Tongue (tissue), 2 donors: ENCODE measurements around the gene SERPINA6. TPM values are rescaled to one million over a fixed set of nuclear protein-coding genes. Genes with fewer than 3 reads are reported as not detected.
"Not testable (repeated sequence)": the region's sequence is repeated elsewhere in the genome, so short reads cannot be mapped to it uniquely, and the experiment has no call there.

ENCODE experiments used
- DNase-seq: peaks from one replicate; pipeline ENCODE4 v3.0.0-alpha.2; 2015
- total RNA-seq: library from RNA; depleted of rRNA; stranded (reverse); fragments of >200 nt; gene quantifications from one replicate; pipeline ENCODE4 v1.2.3, GENCODE V29; 2014

Gene SERPINA6
- total RNA-seq = not detected

DNA sequence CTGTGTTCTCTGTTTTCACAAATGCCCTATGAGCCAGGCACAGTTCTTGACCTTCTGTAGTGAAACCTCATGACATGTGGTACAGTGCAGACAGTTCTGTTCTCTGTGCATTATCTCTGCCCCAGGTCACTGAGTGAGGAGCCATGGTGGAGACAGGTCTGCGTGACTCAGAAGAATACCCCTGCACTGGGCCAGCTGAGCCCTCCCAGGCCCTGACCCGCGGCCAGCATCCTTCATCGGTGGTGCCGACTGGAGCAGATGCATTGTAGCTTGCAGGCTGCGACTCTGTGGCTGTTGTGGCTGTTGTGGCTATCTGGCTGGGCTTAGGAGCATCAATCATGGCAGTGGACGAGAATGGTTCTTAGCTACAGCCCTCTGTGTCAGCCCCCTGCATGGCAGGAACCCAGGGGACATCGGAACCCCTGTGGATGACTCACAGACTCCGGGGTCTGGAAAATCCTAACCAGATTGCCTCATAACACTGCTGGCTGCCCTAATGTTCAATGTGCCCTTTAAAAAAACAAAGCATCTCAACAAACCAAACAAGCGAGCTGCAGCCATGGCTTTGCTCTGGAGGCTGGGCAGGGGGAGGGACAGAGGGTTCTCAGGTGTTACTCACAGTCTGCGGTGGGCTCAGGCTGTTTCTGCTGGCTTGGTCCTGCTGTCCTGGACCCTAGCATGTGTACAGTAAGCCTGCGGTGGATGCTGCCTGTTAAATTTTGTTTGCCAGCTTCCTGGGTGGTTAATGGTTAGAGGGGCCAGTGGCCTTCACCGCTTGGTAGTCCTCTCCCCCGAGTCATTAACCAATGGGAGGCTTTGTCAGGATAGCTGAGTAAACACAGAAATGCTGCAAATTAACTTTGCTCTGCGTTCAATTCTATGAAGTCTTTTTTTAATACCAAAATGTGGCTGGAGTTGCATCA is at the start of gene SERPINA6:
Gene SERPINA6, minus strand, starts transcription at position 689 of the 923 bp plus-strand sequence. CDS start 8,688 bp downstream, outside the sequence.
- DNase-seq = no peak

DNA sequence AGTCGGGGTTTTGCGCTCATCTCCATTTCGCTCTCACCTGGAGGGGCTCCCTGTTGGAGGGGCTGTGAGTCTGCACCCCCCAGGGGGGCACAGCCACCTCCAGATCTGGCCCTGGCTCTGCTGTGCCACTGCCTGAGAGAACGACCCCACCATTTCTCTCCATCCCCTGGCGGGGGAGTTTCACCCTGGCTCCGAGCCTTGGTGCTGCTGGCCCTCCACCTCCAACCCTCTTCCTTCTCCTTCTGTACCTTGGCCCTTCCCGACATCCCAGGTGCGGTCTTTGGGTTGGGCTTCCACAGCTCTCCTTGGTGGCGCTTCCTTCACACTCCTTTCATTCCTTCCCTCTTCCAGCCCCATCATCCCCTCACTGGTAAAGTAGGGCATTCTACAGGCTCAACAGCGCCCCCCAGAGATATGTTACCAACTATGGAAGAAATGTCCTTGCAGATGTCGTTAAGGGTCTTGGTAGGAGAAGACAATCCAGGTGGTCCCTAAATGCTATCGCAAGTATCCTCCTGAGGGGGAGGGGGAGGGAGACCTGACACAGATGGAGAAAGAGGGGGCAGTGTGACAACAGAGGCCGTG is 49.0 kb upstream of the SERPINA6 start:
- DNase-seq = no peak

GRCh38 chr14:94370524-94370910 is 47.4 kb upstream of the SERPINA6 start:
- DNase-seq = no peak

GRCh38 chr14:94369766-94370523 is 46.8 kb upstream of the SERPINA6 start:
- DNase-seq = not testable (repeated sequence)

DNA sequence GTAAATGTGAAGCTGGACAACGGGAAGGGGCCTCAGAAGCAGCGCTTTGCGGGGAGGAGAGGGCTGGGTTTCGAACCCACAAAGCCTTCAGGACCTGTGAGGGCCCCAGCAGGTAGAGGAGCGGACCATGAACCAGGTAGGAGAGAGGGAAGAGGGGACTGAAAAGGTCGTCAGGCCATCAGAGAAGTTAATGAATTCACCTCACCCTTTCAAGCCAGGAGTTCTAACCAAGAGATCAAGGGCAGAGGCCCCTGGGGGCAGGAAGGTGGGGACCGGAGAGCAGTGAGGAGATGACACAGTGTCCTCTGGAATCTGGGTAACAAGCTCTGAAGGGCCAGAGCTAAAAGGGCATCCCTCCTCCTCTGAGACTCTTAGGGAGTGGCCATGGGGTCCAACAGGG is 45.8 kb upstream of the SERPINA6 start:
- no peak for DNase-seq

- DNase-seq = no peak
Measured at GRCh38 chr14:94368243-94368590, 45.1 kb upstream of the SERPINA6 start.

DNA sequence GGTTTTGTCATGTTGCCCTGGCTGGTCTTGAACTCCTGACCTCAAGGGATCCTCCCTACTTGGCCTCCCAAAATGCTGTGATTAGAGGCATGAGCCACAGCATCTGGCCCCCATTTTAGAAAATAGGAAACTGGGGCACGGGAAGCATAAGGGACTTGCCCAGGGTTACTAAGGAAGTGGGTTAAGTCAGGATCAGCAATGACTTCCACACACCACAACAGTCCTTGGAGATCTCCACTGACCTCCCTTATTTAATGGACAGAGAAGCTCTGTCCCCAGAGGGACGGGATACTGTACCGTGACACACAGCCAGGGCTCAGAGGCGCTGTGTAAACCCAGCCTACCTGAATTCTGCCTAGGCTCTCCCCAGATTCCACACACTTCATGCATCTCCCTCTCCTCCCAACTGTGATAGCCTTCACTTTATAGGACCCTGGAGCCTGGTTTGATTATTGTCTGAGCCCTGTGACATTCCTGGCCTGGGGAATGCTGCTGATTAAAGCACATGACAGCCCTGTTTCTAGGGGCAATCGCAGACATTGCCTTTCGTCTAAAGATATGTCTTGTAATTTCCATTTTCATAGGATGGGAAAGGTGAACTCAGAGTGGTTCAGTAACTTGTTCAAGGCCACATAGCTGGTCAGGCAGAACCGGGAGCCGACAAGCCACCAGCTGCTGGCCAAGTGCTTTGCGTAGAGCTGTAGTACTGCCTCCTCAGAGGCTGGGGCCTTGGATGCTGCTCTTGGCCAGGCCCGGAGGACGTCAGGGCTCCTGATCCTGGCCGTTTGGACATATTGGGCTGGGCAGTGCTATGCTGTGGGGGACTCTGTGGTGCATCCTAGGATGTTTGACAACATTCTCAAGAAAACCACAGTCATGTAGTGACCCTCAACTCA is 44.5 kb upstream of the SERPINA6 start:
- no peak for DNase-seq

GRCh38 chr14:94366146-94366915 is 43.2 kb upstream of the SERPINA6 start, which contains the start of gene SERPINA2:
Gene SERPINA2 (minus strand): TSS chr14:94366698.
- DNase-seq = no peak

DNA sequence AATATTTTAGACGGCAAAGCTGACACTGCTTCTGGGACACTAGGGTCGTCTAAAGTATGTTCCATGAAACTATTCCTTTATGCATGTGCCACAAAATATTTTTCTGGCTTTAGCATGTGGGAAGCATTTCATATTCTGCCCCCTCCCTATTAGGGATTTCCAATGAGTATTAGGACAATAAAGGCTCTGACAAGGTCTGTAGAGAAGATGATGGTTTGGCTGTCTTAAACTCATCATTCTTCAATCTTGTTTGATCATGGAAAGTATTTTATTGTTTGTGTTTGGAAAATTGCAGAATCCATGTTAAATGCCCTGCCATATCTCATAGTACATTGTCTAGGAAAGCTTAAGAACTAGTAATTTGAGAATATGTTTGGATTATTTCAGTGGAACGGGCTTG is 42.5 kb upstream of the SERPINA6 start:
- DNase-seq = no peak

- DNase-seq = no peak
Measured at GRCh38 chr14:94364964-94365363, 41.8 kb upstream of the SERPINA6 start.

DNA sequence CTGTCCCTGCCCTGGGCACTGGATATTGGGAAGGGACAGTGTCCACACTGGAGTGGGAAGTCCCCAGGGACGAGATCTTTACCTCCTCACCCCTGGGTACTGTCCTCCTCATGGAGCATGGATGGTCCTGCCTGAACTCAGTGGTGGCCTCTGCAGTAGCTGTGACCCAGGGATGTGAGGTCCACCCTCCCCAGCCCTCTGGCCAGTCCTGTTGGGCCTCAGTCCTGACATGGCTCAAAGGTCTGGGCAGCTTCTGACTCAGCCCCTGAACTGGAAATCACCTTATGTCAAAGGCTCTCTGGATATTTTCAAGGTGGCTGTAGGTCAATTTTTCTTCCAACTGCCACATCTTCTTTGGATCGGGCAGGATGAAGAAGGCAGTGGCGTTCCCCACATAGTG is 40.9 kb upstream of the SERPINA6 start:
- no peak for DNase-seq

- DNase-seq = no peak
Measured at GRCh38 chr14:94363151-94363624, 40.1 kb upstream of the SERPINA6 start.

GRCh38 chr14:94362614-94363133 is 39.5 kb upstream of the SERPINA6 start:
- no peak for DNase-seq

GRCh38 chr14:94361682-94362081 is 38.5 kb upstream of the SERPINA6 start:
- DNase-seq = no peak

DNA sequence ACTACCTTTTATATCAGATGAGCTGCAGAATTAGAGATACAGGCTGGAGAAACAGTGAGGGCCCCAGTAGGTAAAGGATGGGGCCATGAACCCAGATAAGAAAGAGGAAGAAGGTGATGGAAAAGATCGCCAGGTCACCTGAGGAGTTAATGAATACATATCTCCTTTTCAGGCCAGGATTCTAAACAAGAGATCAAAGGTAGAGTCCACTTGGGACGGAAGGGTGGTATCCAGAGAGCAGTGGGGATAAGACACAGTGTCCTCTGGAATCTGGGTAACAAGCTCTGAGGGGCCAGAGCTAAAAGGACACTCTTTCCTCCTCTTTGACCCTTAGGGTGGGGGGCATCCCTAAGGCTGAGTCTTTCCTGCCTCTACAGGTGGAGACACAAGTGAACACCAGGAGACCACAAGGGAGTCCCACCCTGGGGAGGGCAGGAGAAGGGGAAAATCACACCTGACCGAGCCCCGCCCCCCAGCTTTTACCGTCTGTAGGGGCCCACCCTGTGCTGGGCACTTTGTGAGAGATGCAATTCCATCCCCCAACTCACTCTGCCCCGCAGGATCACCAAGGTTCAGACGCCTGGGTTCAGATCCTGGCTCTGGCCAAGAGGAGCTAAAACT is 37.9 kb upstream of the SERPINA6 start:
- no peak for DNase-seq

DNA sequence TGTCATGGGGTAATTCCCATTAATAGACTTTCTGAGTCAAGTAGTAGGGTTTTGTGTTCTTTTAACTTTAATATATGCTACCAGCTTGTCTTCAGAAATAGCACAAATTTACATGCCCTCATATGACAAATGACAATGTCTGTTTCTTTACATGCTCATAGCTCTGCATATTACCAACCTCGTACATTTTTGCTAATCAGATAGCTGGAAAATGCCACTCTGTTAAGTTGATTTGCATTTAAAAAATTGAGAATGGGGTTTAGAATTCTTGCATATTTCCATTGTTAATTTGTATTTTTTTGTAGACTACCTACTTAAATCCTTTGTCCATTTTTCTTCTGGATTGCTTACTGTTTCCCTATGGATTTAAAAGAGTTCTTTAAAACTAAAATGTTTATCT is 34.0 kb upstream of the SERPINA6 start:
- DNase-seq = no peak

DNA sequence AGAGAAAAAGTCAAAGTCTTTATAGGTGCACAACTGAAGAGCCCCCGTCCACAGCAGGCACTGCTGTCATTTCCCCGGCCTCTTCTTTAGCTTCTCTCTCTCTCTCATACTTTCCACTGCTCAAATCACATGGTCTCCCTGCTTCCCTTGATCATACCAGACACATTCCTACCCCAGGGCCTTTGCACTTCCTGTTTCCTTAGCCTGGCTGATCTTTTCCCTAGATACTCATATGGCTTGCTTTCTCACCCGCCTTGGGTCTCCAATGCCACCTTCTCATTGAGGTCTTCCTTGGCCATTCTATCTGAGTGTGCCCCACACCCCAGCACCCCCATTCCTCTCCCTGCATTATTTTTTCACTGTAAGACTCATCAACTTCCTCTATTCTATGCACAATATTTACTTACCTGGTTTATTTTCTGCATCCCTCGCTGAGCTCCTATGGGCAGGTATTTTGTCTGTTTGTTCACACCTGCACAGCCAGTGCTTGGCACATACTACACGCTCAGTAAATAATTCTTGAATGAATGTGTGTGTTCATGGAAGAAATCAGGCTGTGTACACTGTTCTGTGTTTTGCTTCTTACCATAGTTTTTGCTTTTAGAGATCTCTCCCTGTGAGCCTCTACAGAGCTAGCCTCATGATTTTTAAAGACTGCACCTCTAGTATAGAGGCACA is 33.4 kb upstream of the SERPINA6 start:
- no peak for DNase-seq

GRCh38 chr14:94355191-94355794 is 32.2 kb upstream of the SERPINA6 start:
- peak; percentile 56 for DNase-seq

- DNase-seq = no peak
Measured at GRCh38 chr14:94354638-94355185, 31.6 kb upstream of the SERPINA6 start.
